D721Med (cell line): ENCODE data around the gene FDXACB1.

Source experiments
- DNase-seq: peaks from one replicate; pipeline ENCODE4 v3.0.0; 2011; ENCODE audit warnings: low spot score; ENCODE audit not compliant: insufficient read length
- FAIRE-seq: peaks from 2 replicates; lab custom pipeline; 2011; peaks lifted over from hg19 to GRCh38; lab: Jason Lieb, UNC
- TF ChIP-seq, protein P1 (sequence below): IDR thresholded peaks from 2 replicates; pipeline ENCODE4 v1.5.1; 2012; ENCODE audit warnings: mild to moderate bottlenecking, control low read depth; ENCODE audit not compliant: insufficient read depth; ENCODE audit errors: missing control alignments

The FDXACB1 gene

DNA sequence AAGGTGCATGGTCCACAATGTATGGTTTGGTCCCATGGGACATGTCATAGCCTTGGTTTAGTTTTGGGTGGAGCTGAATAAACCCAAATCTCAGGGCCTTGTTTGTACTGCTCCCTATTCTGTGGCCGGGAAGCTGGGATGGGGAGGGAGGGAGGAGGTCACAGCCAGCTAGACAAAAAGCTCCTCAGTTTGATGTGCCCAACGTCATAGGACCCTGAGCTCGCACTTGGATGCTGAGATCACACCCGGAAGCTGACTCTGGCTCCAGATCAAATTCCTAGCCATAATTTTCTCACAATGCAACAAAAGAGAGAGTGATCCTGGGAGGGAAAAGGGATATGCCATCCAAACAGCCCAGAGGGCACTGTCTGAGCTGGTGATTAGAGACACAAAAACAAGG is 35.0 kb upstream of the FDXACB1 start:
- DNase-seq (no peak), FAIRE-seq (no peak)
- TF ChIP-seq, protein P1, sequence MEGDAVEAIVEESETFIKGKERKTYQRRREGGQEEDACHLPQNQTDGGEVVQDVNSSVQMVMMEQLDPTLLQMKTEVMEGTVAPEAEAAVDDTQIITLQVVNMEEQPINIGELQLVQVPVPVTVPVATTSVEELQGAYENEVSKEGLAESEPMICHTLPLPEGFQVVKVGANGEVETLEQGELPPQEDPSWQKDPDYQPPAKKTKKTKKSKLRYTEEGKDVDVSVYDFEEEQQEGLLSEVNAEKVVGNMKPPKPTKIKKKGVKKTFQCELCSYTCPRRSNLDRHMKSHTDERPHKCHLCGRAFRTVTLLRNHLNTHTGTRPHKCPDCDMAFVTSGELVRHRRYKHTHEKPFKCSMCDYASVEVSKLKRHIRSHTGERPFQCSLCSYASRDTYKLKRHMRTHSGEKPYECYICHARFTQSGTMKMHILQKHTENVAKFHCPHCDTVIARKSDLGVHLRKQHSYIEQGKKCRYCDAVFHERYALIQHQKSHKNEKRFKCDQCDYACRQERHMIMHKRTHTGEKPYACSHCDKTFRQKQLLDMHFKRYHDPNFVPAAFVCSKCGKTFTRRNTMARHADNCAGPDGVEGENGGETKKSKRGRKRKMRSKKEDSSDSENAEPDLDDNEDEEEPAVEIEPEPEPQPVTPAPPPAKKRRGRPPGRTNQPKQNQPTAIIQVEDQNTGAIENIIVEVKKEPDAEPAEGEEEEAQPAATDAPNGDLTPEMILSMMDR = no peak

DNA sequence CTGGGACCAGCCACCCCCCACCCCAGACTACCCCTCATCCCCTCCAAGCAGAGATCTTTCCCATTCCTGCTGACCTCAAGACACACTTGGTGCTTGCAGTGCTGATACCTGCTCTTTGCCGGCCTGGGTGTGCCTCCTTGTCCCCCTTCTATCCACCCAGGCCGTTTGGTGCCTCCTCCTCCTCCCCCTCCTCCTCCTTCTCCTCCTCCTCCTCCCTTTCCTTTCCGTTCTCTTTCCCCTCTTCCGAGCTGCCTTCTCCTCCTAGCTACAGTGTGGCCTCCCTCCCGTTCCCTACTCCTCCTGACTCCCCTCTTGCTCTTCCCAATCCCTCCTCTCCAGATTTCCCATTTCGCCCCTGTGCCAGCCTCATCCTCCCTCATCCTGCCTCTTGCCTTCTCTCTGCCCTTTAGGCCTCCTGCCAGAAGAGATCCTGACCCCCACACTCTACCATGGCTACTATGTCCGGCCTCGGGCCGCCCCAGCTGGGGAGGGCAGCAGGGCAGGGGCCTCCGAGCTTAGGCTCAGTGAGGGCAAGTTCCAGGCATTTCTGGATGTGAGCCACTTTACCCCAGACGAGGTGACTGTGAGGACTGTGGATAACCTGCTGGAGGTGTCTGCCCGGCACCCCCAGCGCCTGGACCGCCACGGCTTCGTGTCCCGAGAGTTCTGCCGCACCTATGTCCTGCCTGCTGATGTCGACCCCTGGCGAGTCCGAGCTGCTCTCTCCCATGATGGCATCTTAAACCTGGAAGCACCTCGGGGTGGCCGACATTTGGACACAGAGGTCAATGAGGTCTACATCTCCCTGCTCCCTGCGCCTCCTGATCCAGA is 34.3 kb upstream of the FDXACB1 start:
- TF ChIP-seq, protein P1 = no peak
- FAIRE-seq = no peak
- DNase-seq = no peak

DNA sequence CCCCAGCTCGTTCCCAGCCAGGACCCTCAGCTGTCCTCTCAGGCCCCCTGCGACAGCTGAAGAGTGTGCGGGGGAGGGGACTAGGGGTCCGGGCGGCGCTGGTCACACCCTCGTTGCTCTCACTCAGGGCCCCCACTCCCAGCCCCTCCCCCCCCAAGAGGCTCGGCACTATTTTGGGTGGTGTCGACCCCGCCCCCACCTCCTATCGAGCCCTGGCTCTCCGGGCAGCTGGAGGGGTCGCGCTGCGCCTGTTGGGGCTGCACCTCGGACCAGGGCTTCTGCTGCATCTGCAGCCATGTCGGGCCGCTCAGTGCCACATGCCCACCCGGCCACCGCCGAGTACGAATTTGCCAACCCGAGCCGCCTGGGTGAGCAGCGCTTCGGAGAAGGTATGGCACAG is 33.6 kb upstream of the FDXACB1 start, which contains the start of gene HSPB2:
Gene HSPB2, plus strand, starts transcription at position 200 of the 400 bp plus-strand sequence. Its CDS starts 96 bp downstream, at position 296.
- TF ChIP-seq, protein P1 = no peak
- DNase-seq (no peak), FAIRE-seq (no peak)

DNA sequence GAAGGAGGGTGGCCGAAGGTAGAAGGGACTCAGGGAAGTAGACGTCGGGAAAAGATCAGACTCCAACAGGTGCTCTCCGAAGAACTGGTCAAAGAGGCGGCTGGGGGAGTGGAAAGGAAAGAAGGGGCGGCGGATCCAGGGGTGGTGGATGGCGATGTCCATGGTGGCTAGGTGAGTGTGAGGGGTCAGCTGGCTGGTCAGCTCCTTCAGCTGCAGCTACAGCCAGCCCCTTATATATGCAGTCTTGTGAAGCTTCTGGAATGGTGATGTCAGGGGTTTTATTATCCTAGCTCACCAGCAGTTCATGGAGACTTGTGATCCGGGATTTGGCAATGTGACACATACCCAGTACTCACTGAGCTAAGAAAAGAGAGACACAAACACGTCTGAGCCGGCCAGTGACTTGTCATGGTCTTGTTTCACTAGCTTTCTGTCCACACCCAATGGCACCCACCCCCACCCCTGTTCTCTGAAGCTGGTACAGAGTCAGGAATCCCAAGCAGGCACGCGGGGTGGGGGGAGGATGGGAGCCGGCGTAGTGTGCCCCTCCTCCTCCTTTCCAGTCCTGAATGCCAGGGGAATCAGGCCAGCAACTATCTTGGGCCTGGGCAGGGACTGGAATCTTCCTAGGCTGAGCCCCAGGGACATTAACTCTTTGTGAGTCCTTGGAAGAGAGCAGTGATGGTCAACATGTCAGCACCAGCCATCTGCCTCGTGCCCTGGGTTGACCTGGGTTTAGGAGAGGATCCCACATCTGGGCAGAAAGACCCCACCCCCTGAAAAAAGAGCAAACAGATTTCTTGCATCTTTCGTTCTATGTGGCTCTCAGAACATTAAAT is 32.8 kb upstream of the FDXACB1 start, which contains the start of gene CRYAB:
Gene CRYAB, minus strand, starts transcription at position 208 of the 839 bp plus-strand sequence. Its CDS starts 46 bp downstream, at position 162.
- TF ChIP-seq, protein P1 = no peak
- FAIRE-seq = no peak
- no peak for DNase-seq

DNA sequence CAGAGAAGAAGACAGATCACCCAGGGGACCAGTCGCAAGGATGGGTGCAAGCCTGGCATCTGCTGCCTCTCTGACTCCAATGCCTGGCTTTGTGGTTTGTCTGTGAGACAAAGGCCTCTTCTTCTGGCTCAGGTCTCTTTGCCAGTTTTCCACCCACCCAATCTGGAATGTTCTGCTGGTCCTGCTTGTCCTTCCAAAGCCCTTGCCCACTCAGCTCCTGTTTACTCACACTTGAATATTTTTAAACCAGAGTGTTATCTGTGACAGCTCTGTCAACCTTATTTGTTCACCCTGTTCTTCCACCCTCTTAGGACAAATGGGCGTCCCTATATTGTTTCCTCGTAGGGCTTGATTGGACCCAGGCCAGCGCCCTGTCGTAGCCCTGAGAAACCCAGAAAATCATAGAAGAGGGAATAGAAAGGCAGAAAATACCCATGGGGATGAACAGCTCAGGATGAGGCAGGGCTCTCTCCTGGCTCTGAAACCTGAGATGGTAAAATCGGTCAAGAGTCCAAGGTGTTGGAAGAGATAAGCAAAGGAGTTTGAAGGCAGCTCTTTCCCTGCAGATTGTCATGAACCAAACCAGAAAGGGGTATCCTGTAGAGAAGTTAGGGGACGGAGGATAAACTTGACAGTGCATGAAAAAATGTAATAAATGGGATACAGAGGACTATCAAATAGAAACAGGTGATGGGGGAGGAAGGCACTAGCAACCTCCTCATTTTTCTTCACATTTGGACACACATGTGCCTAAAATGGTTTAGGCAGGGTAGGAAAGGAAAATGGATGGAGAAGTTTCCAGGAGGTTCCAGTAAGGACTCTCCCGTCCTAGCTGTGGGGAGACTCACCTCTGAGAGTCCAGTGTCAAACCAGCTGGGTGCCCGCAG is 32.0 kb upstream of the FDXACB1 start:
- DNase-seq (no peak), FAIRE-seq (no peak)
- TF ChIP-seq, protein P1 = no peak

DNA sequence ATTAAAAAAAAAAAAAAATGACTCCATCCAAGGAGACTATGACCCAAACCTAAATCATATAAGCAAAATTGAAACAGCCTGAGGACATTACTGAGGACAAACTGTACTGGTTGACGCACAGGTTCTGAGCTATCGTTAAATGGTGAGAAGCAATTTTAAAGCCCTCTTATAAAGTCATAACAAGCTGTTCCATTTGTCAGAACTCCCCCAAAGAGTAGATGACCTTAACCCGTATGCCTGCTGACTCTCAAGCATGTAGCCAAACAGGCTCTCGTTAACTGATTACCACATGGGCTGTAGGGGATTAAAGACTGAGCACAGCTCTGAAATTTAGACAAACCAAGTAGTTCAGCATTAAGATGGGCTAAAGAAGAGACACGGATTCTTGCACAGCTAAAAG is 30.4 kb upstream of the FDXACB1 start:
- FAIRE-seq (no peak), DNase-seq (no peak)
- TF ChIP-seq, protein P1 = no peak
